K562 (cell line): ENCODE data around the gene NRTN. TPM values are rescaled to one million over a fixed set of nuclear protein-coding genes. Genes with fewer than 3 reads are reported as not detected.

Experiments
- ARHGAP35 ChIP-seq: fragments of 450-650 bp; IDR thresholded peaks from 2 replicates; pipeline ENCODE4 v1.6.1; 2018; ENCODE audit not compliant: partially characterized antibody
- C11orf30 ChIP-seq: fragments of 450-650 bp; IDR thresholded peaks from 2 replicates; pipeline ENCODE4 v1.6.1; 2016; ENCODE audit warnings: low read depth, mild to moderate bottlenecking
- HDAC8 ChIP-seq: fragments of 450-650 bp; IDR thresholded peaks from 2 replicates; pipeline ENCODE4 v1.6.1; 2016; ENCODE audit warnings: mild to moderate bottlenecking, missing genetic modification characterization, moderate library complexity, missing compliant biosample characterization
- LEF1 ChIP-seq: fragments of 450-650 bp; IDR thresholded peaks from 2 replicates; pipeline ENCODE4 v1.6.1; 2016; ENCODE audit warnings: mild to moderate bottlenecking
- MBD2 ChIP-seq: sonication (generic); IDR thresholded peaks from 2 replicates; pipeline ENCODE4 v1.6.1; 2016; ENCODE audit warnings: low read depth, borderline replicate concordance
- MCM5 ChIP-seq: fragments of 450-650 bp; IDR thresholded peaks from 2 replicates; pipeline ENCODE4 v1.6.1; 2016; ENCODE audit warnings: low read depth
- SREBF2 ChIP-seq: sonication (generic); formaldehyde crosslinking; IDR thresholded peaks from 2 replicates; pipeline ENCODE4 v1.4.0; 2020; ENCODE audit warnings: mild to moderate bottlenecking, missing genetic modification reagents
- WHSC1 ChIP-seq: IDR thresholded peaks from one replicate; pipeline ENCODE4 v1.6.1; 2012; ENCODE audit warnings: low read length, control low read depth, inconsistent platforms
- ZNF76 ChIP-seq: fragments of 250-450 bp; sonication (Bioruptor Pico); IDR thresholded peaks from 2 replicates; pipeline ENCODE4 v1.4.0; 2020; ENCODE audit warnings: mild to moderate bottlenecking, moderate library complexity, borderline replicate concordance
- polyA plus RNA-seq, 8 experiments: library from polyadenylated mRNA; depleted of rRNA in 4 of 8; stranded (reverse) in 5 of 8; unstranded in 3 of 8; fragments of >200 nt; fragmentation: Nextera tagmentation in 2 of 8; fragmentation: Illumina TruSeq in 1 of 8; extraction: Ambion mirVana in 2 of 8; extraction: Trizol in 1 of 8; gene quantifications; 2 replicates each; pipeline versions ENCODE4 v1.2.1 to v1.2.3, GENCODE V29; 2011 to 2014; ENCODE audit warnings: inconsistent platforms in 1 of 8, missing spikeins in 1 of 8
- total RNA-seq, 7 experiments: library from RNA; depleted of rRNA in 6 of 7; stranded (reverse); fragments of >200 nt in 6 of 7; fragmentation: Illumina TruSeq in 2 of 7; extraction: Trizol in 2 of 7; gene quantifications; 2 replicates each; pipeline versions ENCODE4 v1.2.1 to v1.2.3, GENCODE V29; 2011 to 2021; ENCODE audit warnings: low replicate concordance in 1 of 7
- TF ChIP-seq, protein P1 (sequence below): fragments of 250-450 bp; sonication (Bioruptor Pico); IDR thresholded peaks from 2 replicates; pipeline ENCODE4 v1.8.0; 2021; ENCODE audit warnings: moderate library complexity, mild to moderate bottlenecking, inconsistent platforms
- TF ChIP-seq, protein P2 (sequence below): sonication (generic); formaldehyde crosslinking; IDR thresholded peaks from 2 replicates; pipeline ENCODE4 v1.8.0; 2023; ENCODE audit warnings: mild to moderate bottlenecking, missing genetic modification reagents
- TF ChIP-seq, protein P3 (sequence below): sonication (generic); formaldehyde crosslinking; IDR thresholded peaks from 2 replicates; pipeline ENCODE4 v1.8.1; 2023; ENCODE audit warnings: mild to moderate bottlenecking, missing genetic modification reagents
- TF ChIP-seq, protein P4 (sequence below): fragments of 450-650 bp; IDR thresholded peaks from 2 replicates; pipeline ENCODE4 v1.6.1; 2014; ENCODE audit warnings: low read depth, mild to moderate bottlenecking, moderate library complexity, borderline replicate concordance
- TF ChIP-seq, protein P5 (sequence below): fragments of 250-450 bp; sonication (Bioruptor Pico); IDR thresholded peaks from 2 replicates; pipeline ENCODE4 v1.4.0; 2020; ENCODE audit warnings: mild to moderate bottlenecking, moderate library complexity, borderline replicate concordance
- TF ChIP-seq, protein P6 (sequence below): fragments of 250-450 bp; sonication (Bioruptor Pico); IDR thresholded peaks from 2 replicates; pipeline ENCODE4 v1.5.1; 2021; ENCODE audit warnings: mild to moderate bottlenecking

Gene NRTN
- total and polyA plus RNA-seq, 9 of the 15 experiments (the other 6 are each of a cell fraction or from before 2014, with no cell fraction given): 0.62 to 8.1 (median 1.6) TPM; not detected in 2

DNA sequence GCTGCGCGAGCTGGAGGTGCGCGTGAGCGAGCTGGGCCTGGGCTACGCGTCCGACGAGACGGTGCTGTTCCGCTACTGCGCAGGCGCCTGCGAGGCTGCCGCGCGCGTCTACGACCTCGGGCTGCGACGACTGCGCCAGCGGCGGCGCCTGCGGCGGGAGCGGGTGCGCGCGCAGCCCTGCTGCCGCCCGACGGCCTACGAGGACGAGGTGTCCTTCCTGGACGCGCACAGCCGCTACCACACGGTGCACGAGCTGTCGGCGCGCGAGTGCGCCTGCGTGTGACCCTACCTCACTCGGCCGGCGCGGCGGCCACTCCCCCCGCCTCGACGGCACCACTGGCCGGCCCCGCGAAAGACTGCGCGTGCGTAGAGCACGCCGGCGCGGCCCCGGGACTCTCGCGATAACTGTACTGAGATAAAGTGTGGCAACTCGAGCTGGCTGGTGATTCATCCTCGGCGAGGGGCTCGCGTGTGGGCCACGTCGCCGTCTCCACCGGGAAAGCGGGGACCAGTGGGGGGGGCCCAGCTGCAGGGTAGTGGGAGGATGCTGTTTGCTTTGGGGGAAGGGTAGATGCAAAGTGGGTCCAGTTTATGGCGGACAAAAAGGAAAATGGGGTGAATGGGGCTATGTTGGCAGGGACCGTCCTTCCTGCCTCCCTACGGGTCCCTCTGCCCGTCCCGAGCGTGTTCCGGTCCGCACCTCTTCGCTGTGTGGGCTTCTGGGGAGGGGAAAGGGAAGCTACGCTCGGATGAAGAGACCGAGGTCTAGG is 23.2 kb downstream of the NRTN start (continued):
- TF ChIP-seq, protein P1, sequence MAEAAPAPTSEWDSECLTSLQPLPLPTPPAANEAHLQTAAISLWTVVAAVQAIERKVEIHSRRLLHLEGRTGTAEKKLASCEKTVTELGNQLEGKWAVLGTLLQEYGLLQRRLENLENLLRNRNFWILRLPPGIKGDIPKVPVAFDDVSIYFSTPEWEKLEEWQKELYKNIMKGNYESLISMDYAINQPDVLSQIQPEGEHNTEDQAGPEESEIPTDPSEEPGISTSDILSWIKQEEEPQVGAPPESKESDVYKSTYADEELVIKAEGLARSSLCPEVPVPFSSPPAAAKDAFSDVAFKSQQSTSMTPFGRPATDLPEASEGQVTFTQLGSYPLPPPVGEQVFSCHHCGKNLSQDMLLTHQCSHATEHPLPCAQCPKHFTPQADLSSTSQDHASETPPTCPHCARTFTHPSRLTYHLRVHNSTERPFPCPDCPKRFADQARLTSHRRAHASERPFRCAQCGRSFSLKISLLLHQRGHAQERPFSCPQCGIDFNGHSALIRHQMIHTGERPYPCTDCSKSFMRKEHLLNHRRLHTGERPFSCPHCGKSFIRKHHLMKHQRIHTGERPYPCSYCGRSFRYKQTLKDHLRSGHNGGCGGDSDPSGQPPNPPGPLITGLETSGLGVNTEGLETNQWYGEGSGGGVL (CRISPR knock-in tag): no peak
- TF ChIP-seq, protein P2, sequence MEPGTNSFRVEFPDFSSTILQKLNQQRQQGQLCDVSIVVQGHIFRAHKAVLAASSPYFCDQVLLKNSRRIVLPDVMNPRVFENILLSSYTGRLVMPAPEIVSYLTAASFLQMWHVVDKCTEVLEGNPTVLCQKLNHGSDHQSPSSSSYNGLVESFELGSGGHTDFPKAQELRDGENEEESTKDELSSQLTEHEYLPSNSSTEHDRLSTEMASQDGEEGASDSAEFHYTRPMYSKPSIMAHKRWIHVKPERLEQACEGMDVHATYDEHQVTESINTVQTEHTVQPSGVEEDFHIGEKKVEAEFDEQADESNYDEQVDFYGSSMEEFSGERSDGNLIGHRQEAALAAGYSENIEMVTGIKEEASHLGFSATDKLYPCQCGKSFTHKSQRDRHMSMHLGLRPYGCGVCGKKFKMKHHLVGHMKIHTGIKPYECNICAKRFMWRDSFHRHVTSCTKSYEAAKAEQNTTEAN (CRISPR knock-in tag): no peak
- TF ChIP-seq SREBF2 (CRISPR knock-in tag): no peak
- no peak for TF ChIP-seq MCM5
- TF ChIP-seq, protein P3, sequence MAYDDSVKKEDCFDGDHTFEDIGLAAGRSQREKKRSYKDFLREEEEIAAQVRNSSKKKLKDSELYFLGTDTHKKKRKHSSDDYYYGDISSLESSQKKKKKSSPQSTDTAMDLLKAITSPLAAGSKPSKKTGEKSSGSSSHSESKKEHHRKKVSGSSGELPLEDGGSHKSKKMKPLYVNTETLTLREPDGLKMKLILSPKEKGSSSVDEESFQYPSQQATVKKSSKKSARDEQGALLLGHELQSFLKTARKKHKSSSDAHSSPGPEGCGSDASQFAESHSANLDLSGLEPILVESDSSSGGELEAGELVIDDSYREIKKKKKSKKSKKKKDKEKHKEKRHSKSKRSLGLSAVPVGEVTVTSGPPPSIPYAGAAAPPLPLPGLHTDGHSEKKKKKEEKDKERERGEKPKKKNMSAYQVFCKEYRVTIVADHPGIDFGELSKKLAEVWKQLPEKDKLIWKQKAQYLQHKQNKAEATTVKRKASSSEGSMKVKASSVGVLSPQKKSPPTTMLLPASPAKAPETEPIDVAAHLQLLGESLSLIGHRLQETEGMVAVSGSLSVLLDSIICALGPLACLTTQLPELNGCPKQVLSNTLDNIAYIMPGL (CRISPR knock-in tag): peak; percentile 84
- no peak for TF ChIP-seq HDAC8
- no peak for TF ChIP-seq WHSC1
- TF ChIP-seq, protein P4, sequence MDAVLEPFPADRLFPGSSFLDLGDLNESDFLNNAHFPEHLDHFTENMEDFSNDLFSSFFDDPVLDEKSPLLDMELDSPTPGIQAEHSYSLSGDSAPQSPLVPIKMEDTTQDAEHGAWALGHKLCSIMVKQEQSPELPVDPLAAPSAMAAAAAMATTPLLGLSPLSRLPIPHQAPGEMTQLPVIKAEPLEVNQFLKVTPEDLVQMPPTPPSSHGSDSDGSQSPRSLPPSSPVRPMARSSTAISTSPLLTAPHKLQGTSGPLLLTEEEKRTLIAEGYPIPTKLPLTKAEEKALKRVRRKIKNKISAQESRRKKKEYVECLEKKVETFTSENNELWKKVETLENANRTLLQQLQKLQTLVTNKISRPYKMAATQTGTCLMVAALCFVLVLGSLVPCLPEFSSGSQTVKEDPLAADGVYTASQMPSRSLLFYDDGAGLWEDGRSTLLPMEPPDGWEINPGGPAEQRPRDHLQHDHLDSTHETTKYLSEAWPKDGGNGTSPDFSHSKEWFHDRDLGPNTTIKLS: peak; percentile 97
- TF ChIP-seq ZNF76 (CRISPR knock-in tag): peak; percentile 40; the same call in 1 of the 2 replicates
- peak; percentile 84 for TF ChIP-seq MBD2
- TF ChIP-seq LEF1: peak; percentile 61; the same call in 1 of the 2 replicates
- TF ChIP-seq, protein P5, sequence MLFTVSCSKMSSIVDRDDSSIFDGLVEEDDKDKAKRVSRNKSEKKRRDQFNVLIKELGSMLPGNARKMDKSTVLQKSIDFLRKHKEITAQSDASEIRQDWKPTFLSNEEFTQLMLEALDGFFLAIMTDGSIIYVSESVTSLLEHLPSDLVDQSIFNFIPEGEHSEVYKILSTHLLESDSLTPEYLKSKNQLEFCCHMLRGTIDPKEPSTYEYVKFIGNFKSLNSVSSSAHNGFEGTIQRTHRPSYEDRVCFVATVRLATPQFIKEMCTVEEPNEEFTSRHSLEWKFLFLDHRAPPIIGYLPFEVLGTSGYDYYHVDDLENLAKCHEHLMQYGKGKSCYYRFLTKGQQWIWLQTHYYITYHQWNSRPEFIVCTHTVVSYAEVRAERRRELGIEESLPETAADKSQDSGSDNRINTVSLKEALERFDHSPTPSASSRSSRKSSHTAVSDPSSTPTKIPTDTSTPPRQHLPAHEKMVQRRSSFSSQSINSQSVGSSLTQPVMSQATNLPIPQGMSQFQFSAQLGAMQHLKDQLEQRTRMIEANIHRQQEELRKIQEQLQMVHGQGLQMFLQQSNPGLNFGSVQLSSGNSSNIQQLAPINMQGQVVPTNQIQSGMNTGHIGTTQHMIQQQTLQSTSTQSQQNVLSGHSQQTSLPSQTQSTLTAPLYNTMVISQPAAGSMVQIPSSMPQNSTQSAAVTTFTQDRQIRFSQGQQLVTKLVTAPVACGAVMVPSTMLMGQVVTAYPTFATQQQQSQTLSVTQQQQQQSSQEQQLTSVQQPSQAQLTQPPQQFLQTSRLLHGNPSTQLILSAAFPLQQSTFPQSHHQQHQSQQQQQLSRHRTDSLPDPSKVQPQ (CRISPR knock-in tag): no peak
- peak; percentile 95 for TF ChIP-seq ARHGAP35
- TF ChIP-seq, protein P6, sequence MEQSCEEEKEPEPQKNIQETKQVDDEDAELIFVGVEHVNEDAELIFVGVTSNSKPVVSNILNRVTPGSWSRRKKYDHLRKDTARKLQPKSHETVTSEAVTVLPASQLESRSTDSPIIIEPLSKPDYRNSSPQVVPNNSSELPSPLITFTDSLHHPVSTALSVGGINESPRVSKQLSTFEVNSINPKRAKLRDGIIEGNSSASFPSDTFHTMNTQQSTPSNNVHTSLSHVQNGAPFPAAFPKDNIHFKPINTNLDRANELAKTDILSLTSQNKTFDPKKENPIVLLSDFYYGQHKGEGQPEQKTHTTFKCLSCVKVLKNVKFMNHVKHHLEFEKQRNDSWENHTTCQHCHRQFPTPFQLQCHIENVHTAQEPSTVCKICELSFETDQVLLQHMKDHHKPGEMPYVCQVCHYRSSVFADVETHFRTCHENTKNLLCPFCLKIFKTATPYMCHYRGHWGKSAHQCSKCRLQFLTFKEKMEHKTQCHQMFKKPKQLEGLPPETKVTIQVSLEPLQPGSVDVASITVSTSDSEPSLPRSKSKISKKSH (CRISPR knock-in tag): no peak
- no peak; the same call in 1 of the 2 replicates for TF ChIP-seq C11orf30
